ENCODE results near the gene PRKCH.

DNA sequence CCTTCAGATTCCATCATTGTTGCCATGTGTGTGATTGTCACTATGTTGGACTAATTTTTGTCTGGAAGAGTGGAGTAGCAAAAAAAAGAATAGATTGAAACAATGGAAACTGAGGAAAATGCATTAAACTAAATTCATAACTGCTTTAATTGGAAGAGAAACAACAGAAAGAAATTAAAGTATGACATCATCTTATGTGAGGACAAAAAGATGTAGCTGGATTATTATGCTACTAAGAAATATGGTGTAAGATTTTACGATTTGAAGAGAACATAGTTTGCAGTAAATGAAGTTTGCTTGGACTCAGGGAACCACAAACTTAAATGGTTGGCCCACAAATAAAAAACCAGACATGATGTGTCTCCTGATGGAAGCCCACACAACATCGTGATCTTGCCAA is 76.8 kb downstream of the PRKCH start:
- TF ChIP-seq, protein P1, sequence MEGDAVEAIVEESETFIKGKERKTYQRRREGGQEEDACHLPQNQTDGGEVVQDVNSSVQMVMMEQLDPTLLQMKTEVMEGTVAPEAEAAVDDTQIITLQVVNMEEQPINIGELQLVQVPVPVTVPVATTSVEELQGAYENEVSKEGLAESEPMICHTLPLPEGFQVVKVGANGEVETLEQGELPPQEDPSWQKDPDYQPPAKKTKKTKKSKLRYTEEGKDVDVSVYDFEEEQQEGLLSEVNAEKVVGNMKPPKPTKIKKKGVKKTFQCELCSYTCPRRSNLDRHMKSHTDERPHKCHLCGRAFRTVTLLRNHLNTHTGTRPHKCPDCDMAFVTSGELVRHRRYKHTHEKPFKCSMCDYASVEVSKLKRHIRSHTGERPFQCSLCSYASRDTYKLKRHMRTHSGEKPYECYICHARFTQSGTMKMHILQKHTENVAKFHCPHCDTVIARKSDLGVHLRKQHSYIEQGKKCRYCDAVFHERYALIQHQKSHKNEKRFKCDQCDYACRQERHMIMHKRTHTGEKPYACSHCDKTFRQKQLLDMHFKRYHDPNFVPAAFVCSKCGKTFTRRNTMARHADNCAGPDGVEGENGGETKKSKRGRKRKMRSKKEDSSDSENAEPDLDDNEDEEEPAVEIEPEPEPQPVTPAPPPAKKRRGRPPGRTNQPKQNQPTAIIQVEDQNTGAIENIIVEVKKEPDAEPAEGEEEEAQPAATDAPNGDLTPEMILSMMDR (IDR thresholded peaks at IDR 0.05; ENCODE audit: low read depth, low read length): no peak
- TF ChIP-seq POLR2A (IDR thresholded peaks at IDR 0.05; ENCODE audit: extremely low read depth, insufficient read length): no peak

Measured in NB4 (cell line).